ENCODE measurements around the gene ZNF277.

The ZNF277 gene

DNA sequence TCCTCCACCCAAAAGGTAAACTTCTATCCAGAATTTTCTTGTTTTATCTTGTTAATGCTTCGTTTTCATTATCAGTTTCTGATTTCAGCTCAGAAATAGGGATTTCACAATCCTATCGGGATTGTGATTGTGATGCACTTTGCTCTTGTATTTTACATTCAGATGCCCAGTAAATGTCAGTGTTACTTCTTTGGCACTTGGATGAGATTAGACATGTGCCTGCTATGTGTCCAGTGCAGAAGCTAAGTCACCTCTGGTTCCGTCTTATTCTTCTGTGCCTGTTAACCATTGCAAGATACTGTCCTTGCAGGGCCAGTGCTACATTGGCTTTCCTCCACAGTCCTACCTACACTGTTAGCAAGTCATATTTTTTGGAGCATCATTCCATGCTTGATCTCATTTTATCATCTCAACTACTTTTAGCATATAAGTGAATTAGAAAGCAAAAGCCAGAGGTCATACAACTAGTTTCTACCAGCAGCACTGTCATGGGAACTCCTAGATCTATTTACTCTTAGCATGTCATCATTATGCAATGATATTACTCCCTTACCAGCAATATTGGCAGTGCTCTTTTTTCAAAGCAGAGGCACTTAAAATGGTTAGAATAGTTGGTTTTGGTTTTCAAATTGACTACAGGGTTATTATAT, 26.7 kb downstream of the ZNF277 start:
- no peak overlapping the region for H2AFZ ChIP-seq (ENCODE audit: low read depth, low read length)
- no peak overlapping the region for H3K18ac ChIP-seq (ENCODE audit: low read depth in 1 of 2, low read length in 2 of 2)

DNA sequence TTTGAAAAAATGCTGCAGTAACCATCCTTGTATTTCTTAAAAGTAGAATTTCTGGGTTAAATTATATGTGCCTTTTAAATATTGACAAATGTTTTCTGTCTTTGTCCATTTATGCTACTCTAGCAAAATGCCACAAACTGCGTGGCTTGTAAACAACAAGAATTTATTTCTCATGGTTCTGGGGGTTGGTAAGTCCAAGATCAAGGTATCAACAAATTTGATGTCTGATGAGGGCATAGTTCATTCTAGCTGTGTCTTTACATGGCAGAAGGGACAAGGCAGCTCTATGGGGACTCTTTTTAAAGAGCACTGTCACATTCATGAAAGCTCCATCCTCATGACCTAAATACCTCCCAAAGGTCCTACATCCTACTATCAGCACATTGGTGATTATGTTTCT, 27.7 kb downstream of the ZNF277 start:
- no peak overlapping the region for H4K91ac ChIP-seq (ENCODE audit: low read length)
- H2BK15ac ChIP-seq (ENCODE audit: low read depth, poor library complexity, severe bottlenecking) = no peak overlapping the region
- DNase-seq = no peak
- no peak overlapping the region for H3K18ac ChIP-seq (ENCODE audit: low read depth in 1 of 2, low read length in 2 of 2)
- H3K4me3 ChIP-seq (ENCODE audit: insufficient read depth in 1 of 2, low read depth in 1 of 2, low read length in 2 of 2) = no peak overlapping the region
- 100% methylated on average over 1 of the region's 1 CpG for WGBS
- H3K4me2 ChIP-seq (ENCODE audit: low read length, poor library complexity, severe bottlenecking) = no peak overlapping the region
- H3K4ac ChIP-seq (ENCODE audit: low read depth in 1 of 2, low read length in 2 of 2) = no peak overlapping the region
- no peak overlapping the region for H2BK12ac ChIP-seq (ENCODE audit: low read length in 2 of 2)
- no peak overlapping the region for H2BK120ac ChIP-seq (ENCODE audit: low read depth, low read length)
- no peaks in the 10 kb centered on the region for H3K27me3 ChIP-seq (ENCODE audit: control insufficient read depth in 1 of 2, insufficient read depth in 1 of 2, low read length in 2 of 2)
- H2BK5ac ChIP-seq (ENCODE audit: low read depth, low read length, poor library complexity, severe bottlenecking) = no peak overlapping the region
- H3K14ac ChIP-seq (ENCODE audit: low read length in 2 of 2) = no peak overlapping the region
- no peak overlapping the region for H3K23ac ChIP-seq (ENCODE audit: low read length in 2 of 2)
- no peak overlapping the region for H3K9ac ChIP-seq (ENCODE audit: low read length)
- peaks cover under 1% of the 10 kb centered on the region for H3K4me1 ChIP-seq (ENCODE audit: control insufficient read depth, insufficient read depth, low read depth, low read length)
- peaks cover 26% of the 10 kb centered on the region for H3K79me1 ChIP-seq (replicated peaks; ENCODE audit: low read length, poor library complexity, severe bottlenecking)
- no peaks in the 10 kb centered on the region for H3K36me3 ChIP-seq (ENCODE audit: control insufficient read depth in 1 of 2, insufficient read depth in 2 of 2, low read depth in 1 of 2, low read length in 2 of 2)
- no peak overlapping the region for H2AFZ ChIP-seq (ENCODE audit: low read depth, low read length)
- H3K27ac ChIP-seq (ENCODE audit: low read length, poor library complexity, severe bottlenecking) = no peak overlapping the region
- no peaks in the 10 kb centered on the region for H3K9me3 ChIP-seq (ENCODE audit: control insufficient read depth, low read length)
- no peak overlapping the region for H2AK5ac ChIP-seq (ENCODE audit: low read length, severe bottlenecking)
- no peak overlapping the region for H4K8ac ChIP-seq (ENCODE audit: low read length)

More for the DNA sequence above, 26.7 kb downstream of the ZNF277 start:
- Histone ChIP-seq H3K9ac (ENCODE audit: low read length) (no peak overlapping the region), H3K27ac (ENCODE audit: low read length, poor library complexity, severe bottlenecking) (no peak overlapping the region), H3K14ac (ENCODE audit: low read length in 2 of 2) (no peak overlapping the region), H2BK5ac (ENCODE audit: low read depth, low read length, poor library complexity, severe bottlenecking) (no peak overlapping the region), H2AK5ac (ENCODE audit: low read length, severe bottlenecking) (no peak overlapping the region), H3K4me2 (ENCODE audit: low read length, poor library complexity, severe bottlenecking) (no peak overlapping the region), H2BK120ac (ENCODE audit: low read depth, low read length) (no peak overlapping the region), H2BK15ac (ENCODE audit: low read depth, poor library complexity, severe bottlenecking) (no peak overlapping the region), H3K4me1 (ENCODE audit: control insufficient read depth, insufficient read depth, low read depth, low read length) (no peaks in the 10 kb centered on the region), H2BK12ac (ENCODE audit: low read length in 2 of 2) (no peak overlapping the region), H3K79me1 (replicated peaks; ENCODE audit: low read length, poor library complexity, severe bottlenecking) (peaks cover 22% of the 10 kb centered on the region), H4K91ac (ENCODE audit: low read length) (no peak overlapping the region), H3K27me3 (ENCODE audit: control insufficient read depth in 1 of 2, insufficient read depth in 1 of 2, low read length in 2 of 2) (no peaks in the 10 kb centered on the region), H3K4ac (ENCODE audit: low read depth in 1 of 2, low read length in 2 of 2) (no peak overlapping the region), H3K4me3 (ENCODE audit: insufficient read depth in 1 of 2, low read depth in 1 of 2, low read length in 2 of 2) (no peak overlapping the region), H3K9me3 (ENCODE audit: control insufficient read depth, low read length) (no peaks in the 10 kb centered on the region), H3K36me3 (ENCODE audit: control insufficient read depth in 1 of 2, insufficient read depth in 2 of 2, low read depth in 1 of 2, low read length in 2 of 2) (no peaks in the 10 kb centered on the region), H4K8ac (ENCODE audit: low read length) (no peak overlapping the region), H3K23ac (ENCODE audit: low read length in 2 of 2) (no peak overlapping the region)
- WGBS = 98% methylated on average over 3 of the region's 3 CpGs
- peak; percentile 7 for DNase-seq

GRCh38 chr7:112236597-112236996, 30.1 kb downstream of the ZNF277 start:
- no peak overlapping the region for H4K91ac ChIP-seq (ENCODE audit: low read length)
- H3K4me1 ChIP-seq (ENCODE audit: control insufficient read depth, insufficient read depth, low read depth, low read length) = peaks cover 3% of the 10 kb centered on the region
- H2BK12ac ChIP-seq (ENCODE audit: low read length in 2 of 2) = no peak overlapping the region
- H3K9ac ChIP-seq (ENCODE audit: low read length) = no peak overlapping the region
- 57% methylated on average over 1 of the region's 2 CpGs for WGBS
- H2BK5ac ChIP-seq (ENCODE audit: low read depth, low read length, poor library complexity, severe bottlenecking) = no peak overlapping the region
- H3K27ac ChIP-seq (ENCODE audit: low read length, poor library complexity, severe bottlenecking) = no peak overlapping the region
- H3K14ac ChIP-seq (ENCODE audit: low read length in 2 of 2) = no peak overlapping the region
- no peak overlapping the region for H3K18ac ChIP-seq (ENCODE audit: low read depth in 1 of 2, low read length in 2 of 2)
- H3K4me3 ChIP-seq (ENCODE audit: insufficient read depth in 1 of 2, low read depth in 1 of 2, low read length in 2 of 2) = no peak overlapping the region
- no peak overlapping the region for H2AFZ ChIP-seq (ENCODE audit: low read depth, low read length)
- no peaks in the 10 kb centered on the region for H3K27me3 ChIP-seq (ENCODE audit: control insufficient read depth in 1 of 2, insufficient read depth in 1 of 2, low read length in 2 of 2)
- no peaks in the 10 kb centered on the region for H3K9me3 ChIP-seq (ENCODE audit: control insufficient read depth, low read length)
- H4K8ac ChIP-seq (ENCODE audit: low read length) = no peak overlapping the region
- H3K4me2 ChIP-seq (ENCODE audit: low read length, poor library complexity, severe bottlenecking) = no peak overlapping the region
- no peak overlapping the region for H3K23ac ChIP-seq (ENCODE audit: low read length in 2 of 2)
- H2AK5ac ChIP-seq (ENCODE audit: low read length, severe bottlenecking) = no peak overlapping the region
- H2BK120ac ChIP-seq (ENCODE audit: low read depth, low read length) = no peak overlapping the region
- no peak for DNase-seq
- H3K36me3 ChIP-seq (ENCODE audit: control insufficient read depth in 1 of 2, insufficient read depth in 2 of 2, low read depth in 1 of 2, low read length in 2 of 2) = no peaks in the 10 kb centered on the region
- H3K4ac ChIP-seq (ENCODE audit: low read depth in 1 of 2, low read length in 2 of 2) = no peak overlapping the region
- H3K79me1 ChIP-seq (replicated peaks; ENCODE audit: low read length, poor library complexity, severe bottlenecking) = peaks cover 20% of the 10 kb centered on the region
- H2BK15ac ChIP-seq (ENCODE audit: low read depth, poor library complexity, severe bottlenecking) = no peak overlapping the region

- no peak overlapping the region for H2BK15ac ChIP-seq (ENCODE audit: low read depth, poor library complexity, severe bottlenecking)
- H3K9me3 ChIP-seq (ENCODE audit: control insufficient read depth, low read length) = no peaks in the 10 kb centered on the region
- no peak overlapping the region for H3K4me2 ChIP-seq (ENCODE audit: low read length, poor library complexity, severe bottlenecking)
- no CpG with 5 or more reads among the region's 3 CpGs for WGBS
- no peak overlapping the region for H2AK5ac ChIP-seq (ENCODE audit: low read length, severe bottlenecking)
- no peaks in the 10 kb centered on the region for H3K27me3 ChIP-seq (ENCODE audit: control insufficient read depth in 1 of 2, insufficient read depth in 1 of 2, low read length in 2 of 2)
- H3K4me3 ChIP-seq (ENCODE audit: insufficient read depth in 1 of 2, low read depth in 1 of 2, low read length in 2 of 2) = no peak overlapping the region
- no peak overlapping the region for H3K9ac ChIP-seq (ENCODE audit: low read length)
- H2BK12ac ChIP-seq (ENCODE audit: low read length in 2 of 2) = no peak overlapping the region
- H2BK5ac ChIP-seq (ENCODE audit: low read depth, low read length, poor library complexity, severe bottlenecking) = no peak overlapping the region
- no peak overlapping the region for H4K91ac ChIP-seq (ENCODE audit: low read length)
- H3K18ac ChIP-seq (ENCODE audit: low read depth in 1 of 2, low read length in 2 of 2) = no peak overlapping the region
- H4K8ac ChIP-seq (ENCODE audit: low read length) = no peak overlapping the region
- DNase-seq = no peak
- peaks cover 16% of the 10 kb centered on the region for H3K79me1 ChIP-seq (replicated peaks; ENCODE audit: low read length, poor library complexity, severe bottlenecking)
- no peak overlapping the region for H3K14ac ChIP-seq (ENCODE audit: low read length in 2 of 2)
- H3K4ac ChIP-seq (ENCODE audit: low read depth in 1 of 2, low read length in 2 of 2) = no peak overlapping the region
- H3K4me1 ChIP-seq (ENCODE audit: control insufficient read depth, insufficient read depth, low read depth, low read length) = peaks cover 3% of the 10 kb centered on the region
- no peaks in the 10 kb centered on the region for H3K36me3 ChIP-seq (ENCODE audit: control insufficient read depth in 1 of 2, insufficient read depth in 2 of 2, low read depth in 1 of 2, low read length in 2 of 2)
- H2BK120ac ChIP-seq (ENCODE audit: low read depth, low read length) = no peak overlapping the region
- no peak overlapping the region for H3K27ac ChIP-seq (ENCODE audit: low read length, poor library complexity, severe bottlenecking)
- H3K23ac ChIP-seq (ENCODE audit: low read length in 2 of 2) = no peak overlapping the region
- no peak overlapping the region for H2AFZ ChIP-seq (ENCODE audit: low read depth, low read length)
Measured at GRCh38 chr7:112238330-112238729, 31.8 kb downstream of the ZNF277 start.

All from mesenchymal stem cell (in vitro differentiated cells and primary cell).